Fibroblast of lung (primary cell): ENCODE results near the gene TCF12. TPM values are rescaled to one million over a fixed set of nuclear protein-coding genes. Genes with fewer than 3 reads are reported as not detected.
A peak's percentile ranks its signal among the peaks of the same experiment; 100 is the strongest.

Experiments
- DNase-seq, 2 donors: peaks; one replicate each; pipeline versions ENCODE4 v3.0.0 to v3.0.0-alpha.2; 2010; ENCODE audit warnings: low read depth in 2 of 2
- H2AFZ ChIP-seq: 2 replicates; pipeline ENCODE4 v1.5.1; 2012; ENCODE audit warnings: low read length, control low read depth, inconsistent platforms
- H3K27ac ChIP-seq: 2 replicates; pipeline ENCODE4 v1.5.1; 2011; ENCODE audit warnings: low read length, control low read depth; ENCODE audit not compliant: insufficient read depth
- H3K27me3 ChIP-seq: 2 replicates; pipeline ENCODE4 v1.5.1; 2011; ENCODE audit warnings: mild to moderate bottlenecking, low read length; ENCODE audit not compliant: control insufficient read depth, insufficient read depth
- H3K36me3 ChIP-seq: 2 replicates; pipeline ENCODE4 v1.5.1; 2011; ENCODE audit warnings: low read length; ENCODE audit not compliant: control insufficient read depth, insufficient read depth
- H3K4me1 ChIP-seq: 2 replicates; pipeline ENCODE4 v1.5.1; 2011; ENCODE audit warnings: low read length; ENCODE audit not compliant: control insufficient read depth, insufficient read depth; ENCODE audit errors: extremely low read depth
- H3K4me2 ChIP-seq: 2 replicates; pipeline ENCODE4 v1.5.1; 2011; ENCODE audit warnings: low read length, control low read depth; ENCODE audit not compliant: insufficient read depth; ENCODE audit errors: extremely low read depth
- H3K4me3 ChIP-seq, 4 experiments: fragments of 200-600 bp in 1 of 4; sonication (generic) in 1 of 4; replicated peaks in 1 of 4; 2 replicates each; pipeline ENCODE4 v1.5.1; 2011 to 2016; ENCODE audit warnings: low read length in 4 of 4, low read depth in 3 of 4, mild to moderate bottlenecking in 3 of 4, control low read depth in 2 of 4, inconsistent platforms in 1 of 4, mixed read lengths in 1 of 4; ENCODE audit not compliant: insufficient read depth in 1 of 4; ENCODE audit errors: control extremely low read depth in 1 of 4
- H3K79me2 ChIP-seq: 2 replicates; pipeline ENCODE4 v1.5.1; 2012; ENCODE audit warnings: mild to moderate bottlenecking, low read length, inconsistent platforms; ENCODE audit not compliant: control insufficient read depth, insufficient read depth
- H3K9ac ChIP-seq: 2 replicates; pipeline ENCODE4 v1.5.1; 2011; ENCODE audit warnings: mild to moderate bottlenecking, low read length, control low read depth; ENCODE audit not compliant: insufficient read depth
- H3K9me3 ChIP-seq: 2 replicates; pipeline ENCODE4 v1.5.1; 2012; ENCODE audit warnings: low read depth, low read length; ENCODE audit not compliant: control insufficient read depth, insufficient read depth
- H4K20me1 ChIP-seq: 2 replicates; pipeline ENCODE4 v1.5.1; 2011; ENCODE audit warnings: low read length; ENCODE audit not compliant: control insufficient read depth, insufficient read depth; ENCODE audit errors: extremely low read depth
- CTCF ChIP-seq, 2 donors: IDR thresholded peaks in 1 of 2; conservative IDR thresholded peaks in 1 of 2; 1 replicate in 1 of 2; 2 replicates in 1 of 2; pipeline ENCODE4 v1.5.1; 2011 to 2012; ENCODE audit warnings: low read length in 2 of 2, control low read depth in 1 of 2, inconsistent platforms in 1 of 2, low read depth in 1 of 2, mild to moderate bottlenecking in 1 of 2
- EZH2 ChIP-seq: IDR thresholded peaks from 2 replicates; pipeline ENCODE4 v1.5.1; 2012; ENCODE audit warnings: low read length, control low read depth, mild to moderate bottlenecking; ENCODE audit errors: missing control alignments
- polyA plus RNA-seq, 2 donors: library from polyadenylated mRNA; depleted of rRNA in 1 of 2; stranded (reverse) in 1 of 2; unstranded in 1 of 2; fragments of >200 nt; gene quantifications; 2 replicates each; pipeline ENCODE4 v1.2.1, GENCODE V29; 2011 to 2012; ENCODE audit warnings: missing spikeins in 1 of 2
- total RNA-seq: library from RNA; depleted of rRNA; stranded (reverse); fragments of >200 nt; gene quantifications from 2 replicates; pipeline ENCODE4 v1.2.1, GENCODE V29; 2014

Gene TCF12
- total and polyA plus RNA-seq, 2 donors (not counting 1 experiment from before 2014, with no cell fraction given), result 105 to 232 TPM

DNA sequence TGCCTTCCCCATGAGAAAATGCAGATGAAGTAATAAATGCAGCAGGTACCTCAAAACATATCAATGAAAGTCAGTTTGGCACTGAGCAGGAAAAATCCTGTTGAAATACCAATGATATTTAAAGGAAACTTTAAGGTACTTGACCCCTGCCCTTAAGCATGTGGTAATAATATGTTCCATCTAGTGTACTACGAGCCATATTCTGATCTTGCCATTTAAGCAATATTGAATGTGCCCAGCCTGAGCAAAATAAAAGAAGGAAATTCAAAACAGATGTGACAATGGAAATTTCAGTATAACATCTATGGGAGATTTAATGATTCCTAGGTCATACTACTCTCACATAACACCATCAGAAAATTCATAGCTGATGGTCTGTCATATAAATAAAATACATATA, 266.1 kb downstream of the TCF12 start:
- H2AFZ ChIP-seq, result no peak overlapping the region
- peaks cover 5% of the 10 kb centered on the region for H3K4me1 ChIP-seq
- no peaks in the 10 kb centered on the region for H3K79me2 ChIP-seq
- H3K4me2 ChIP-seq, result no peak overlapping the region
- DNase-seq, result peak in 1 of 2 donors; percentile 20
- no peaks in the 10 kb centered on the region for H3K27me3 ChIP-seq
- H4K20me1 ChIP-seq, result no peaks in the 10 kb centered on the region
- no peak for TF ChIP-seq CTCF (conservative IDR thresholded peaks at IDR 0.05 in 1 of 2, IDR thresholded peaks at IDR 0.05 in 1 of 2; ENCODE audit: low read depth in 1 of 2, low read length in 2 of 2)
- no peak for TF ChIP-seq EZH2
- no peaks in the 10 kb centered on the region for H3K9me3 ChIP-seq
- H3K36me3 ChIP-seq, result no peaks in the 10 kb centered on the region
- H3K27ac ChIP-seq, result peak overlapping the region; percentile 34
- no peak overlapping the region for H3K4me3 ChIP-seq
- H3K9ac ChIP-seq, result no peak overlapping the region

GRCh38 chr15:57185507-57186074, 267.1 kb downstream of the TCF12 start:
- H3K9me3 ChIP-seq, result no peaks in the 10 kb centered on the region
- H3K4me2 ChIP-seq, result no peak overlapping the region
- no peaks in the 10 kb centered on the region for H3K79me2 ChIP-seq
- H3K27ac ChIP-seq, result no peak overlapping the region
- no peaks in the 10 kb centered on the region for H4K20me1 ChIP-seq
- no peak overlapping the region for H3K4me3 ChIP-seq
- DNase-seq, result no peak
- H3K9ac ChIP-seq, result no peak overlapping the region
- H3K27me3 ChIP-seq, result no peaks in the 10 kb centered on the region
- H2AFZ ChIP-seq, result no peak overlapping the region
- H3K4me1 ChIP-seq, result peaks cover 5% of the 10 kb centered on the region
- no peaks in the 10 kb centered on the region for H3K36me3 ChIP-seq
- TF ChIP-seq EZH2 (no peak), CTCF (conservative IDR thresholded peaks at IDR 0.05 in 1 of 2, IDR thresholded peaks at IDR 0.05 in 1 of 2; ENCODE audit: low read depth in 1 of 2, low read length in 2 of 2) (no peak)

DNA sequence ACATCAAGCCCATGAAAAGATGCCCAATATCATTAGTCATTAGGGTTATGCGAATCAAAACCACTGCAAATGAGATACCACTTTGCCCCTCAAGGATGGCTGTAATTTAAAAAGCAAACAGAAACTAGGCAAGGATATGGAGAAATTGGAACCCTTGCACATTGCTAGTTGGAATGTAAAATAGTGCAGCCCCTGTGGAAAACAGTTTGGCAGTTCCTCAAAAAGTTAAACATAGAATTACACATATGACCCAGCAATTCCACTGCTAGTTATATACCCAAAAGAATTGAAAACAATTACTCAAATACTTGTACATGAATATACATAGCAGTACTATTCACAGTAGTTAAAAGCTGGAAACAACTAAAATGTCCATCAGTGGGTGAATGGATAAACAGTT, 271.0 kb downstream of the TCF12 start:
- H3K36me3 ChIP-seq, result no peaks in the 10 kb centered on the region
- H3K27me3 ChIP-seq, result no peaks in the 10 kb centered on the region
- no peaks in the 10 kb centered on the region for H4K20me1 ChIP-seq
- no peak overlapping the region for H3K9ac ChIP-seq
- TF ChIP-seq EZH2, result no peak
- TF ChIP-seq CTCF (conservative IDR thresholded peaks at IDR 0.05 in 1 of 2, IDR thresholded peaks at IDR 0.05 in 1 of 2; ENCODE audit: low read depth in 1 of 2, low read length in 2 of 2), result no peak
- no peak overlapping the region for H3K4me2 ChIP-seq
- no peak overlapping the region for H3K27ac ChIP-seq
- H3K9me3 ChIP-seq, result no peaks in the 10 kb centered on the region
- H3K4me3 ChIP-seq, result no peak overlapping the region
- no peaks in the 10 kb centered on the region for H3K79me2 ChIP-seq
- DNase-seq, result no peak
- no peak overlapping the region for H2AFZ ChIP-seq
- no peaks in the 10 kb centered on the region for H3K4me1 ChIP-seq
